H1 (cell line): Measurements from ENCODE around the gene ASAP3. TPM values are rescaled to one million over a fixed set of nuclear protein-coding genes. Genes with fewer than 3 reads are reported as not detected.

Source experiments
- RNF2 ChIP-seq: fragments of 200-900, 300-1000 bp; sonication (generic); IDR thresholded peaks from 2 replicates; pipeline ENCODE4 v1.7.1; 2016; ENCODE audit warnings: borderline replicate concordance, low read depth, mild to moderate bottlenecking, antibody characterized with exemption, low read length; ENCODE audit not compliant: poor library complexity, severe bottlenecking; ENCODE audit errors: missing control alignments
- SIX5 ChIP-seq: IDR thresholded peaks from 2 replicates; pipeline ENCODE4 v1.6.1; 2011; ENCODE audit warnings: mild to moderate bottlenecking, low read depth, low read length
- TCF12 ChIP-seq: IDR thresholded peaks from 2 replicates; pipeline ENCODE4 v1.6.1; 2011; ENCODE audit warnings: low read depth, mild to moderate bottlenecking, low read length
- polyA plus RNA-seq, 7 experiments: library from polyadenylated mRNA; depleted of rRNA in 3 of 7; stranded (reverse) in 5 of 7; unstranded in 2 of 7; fragments of >200 nt in 5 of 7; fragments of 200-250 nt in 2 of 7; gene quantifications; 1 replicate in 5 of 7; 2 replicates in 1 of 7; 4 replicates in 1 of 7; pipeline versions ENCODE4 v1.2.1 to v1.2.3, GENCODE V29; 2011 to 2013; ENCODE audit warnings: missing spikeins in 2 of 7, mixed read lengths in 2 of 7
- total RNA-seq: library from RNA; stranded (reverse); fragmentation: NEBNext Ultra II Directional; extraction: Animal tissue kit (Norgen Biotek cat#: 25700); gene quantifications from 2 replicates; pipeline ENCODE4 v1.2.1, GENCODE V29; 2021
- TF ChIP-seq, protein P1 (sequence below): fragments of 300-600 bp; sonication (generic); IDR thresholded peaks from 2 replicates; pipeline ENCODE4 v1.7.1; 2012; ENCODE audit warnings: low read length, moderate library complexity, mild to moderate bottlenecking, inconsistent platforms; ENCODE audit not compliant: insufficient replicate concordance

The ASAP3 gene
- total and polyA plus RNA-seq, 2 of the 8 experiments (the other 6 are each of a cell fraction or from before 2014, with no cell fraction given), result 53.1 to 58.0 TPM

DNA sequence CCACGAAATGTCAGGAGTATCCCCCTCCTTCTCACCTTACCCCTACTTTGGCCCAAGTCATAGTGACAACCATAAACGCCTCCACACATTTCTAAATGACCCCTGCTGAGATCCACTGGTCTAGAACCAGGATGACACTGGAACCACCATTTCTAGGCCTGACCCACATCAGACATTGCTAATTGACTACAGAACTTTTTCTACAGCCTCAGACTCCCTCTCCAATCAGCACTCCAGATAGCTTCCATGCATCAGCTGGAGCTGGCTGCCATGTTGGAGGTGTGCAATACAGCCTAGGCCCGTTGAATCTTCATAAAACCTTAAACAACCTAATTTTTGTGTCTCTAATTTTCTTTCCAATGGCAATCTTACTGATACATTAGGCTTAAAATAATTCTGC is 78.0 kb downstream of the ASAP3 start (continued):
- TF ChIP-seq, protein P1, sequence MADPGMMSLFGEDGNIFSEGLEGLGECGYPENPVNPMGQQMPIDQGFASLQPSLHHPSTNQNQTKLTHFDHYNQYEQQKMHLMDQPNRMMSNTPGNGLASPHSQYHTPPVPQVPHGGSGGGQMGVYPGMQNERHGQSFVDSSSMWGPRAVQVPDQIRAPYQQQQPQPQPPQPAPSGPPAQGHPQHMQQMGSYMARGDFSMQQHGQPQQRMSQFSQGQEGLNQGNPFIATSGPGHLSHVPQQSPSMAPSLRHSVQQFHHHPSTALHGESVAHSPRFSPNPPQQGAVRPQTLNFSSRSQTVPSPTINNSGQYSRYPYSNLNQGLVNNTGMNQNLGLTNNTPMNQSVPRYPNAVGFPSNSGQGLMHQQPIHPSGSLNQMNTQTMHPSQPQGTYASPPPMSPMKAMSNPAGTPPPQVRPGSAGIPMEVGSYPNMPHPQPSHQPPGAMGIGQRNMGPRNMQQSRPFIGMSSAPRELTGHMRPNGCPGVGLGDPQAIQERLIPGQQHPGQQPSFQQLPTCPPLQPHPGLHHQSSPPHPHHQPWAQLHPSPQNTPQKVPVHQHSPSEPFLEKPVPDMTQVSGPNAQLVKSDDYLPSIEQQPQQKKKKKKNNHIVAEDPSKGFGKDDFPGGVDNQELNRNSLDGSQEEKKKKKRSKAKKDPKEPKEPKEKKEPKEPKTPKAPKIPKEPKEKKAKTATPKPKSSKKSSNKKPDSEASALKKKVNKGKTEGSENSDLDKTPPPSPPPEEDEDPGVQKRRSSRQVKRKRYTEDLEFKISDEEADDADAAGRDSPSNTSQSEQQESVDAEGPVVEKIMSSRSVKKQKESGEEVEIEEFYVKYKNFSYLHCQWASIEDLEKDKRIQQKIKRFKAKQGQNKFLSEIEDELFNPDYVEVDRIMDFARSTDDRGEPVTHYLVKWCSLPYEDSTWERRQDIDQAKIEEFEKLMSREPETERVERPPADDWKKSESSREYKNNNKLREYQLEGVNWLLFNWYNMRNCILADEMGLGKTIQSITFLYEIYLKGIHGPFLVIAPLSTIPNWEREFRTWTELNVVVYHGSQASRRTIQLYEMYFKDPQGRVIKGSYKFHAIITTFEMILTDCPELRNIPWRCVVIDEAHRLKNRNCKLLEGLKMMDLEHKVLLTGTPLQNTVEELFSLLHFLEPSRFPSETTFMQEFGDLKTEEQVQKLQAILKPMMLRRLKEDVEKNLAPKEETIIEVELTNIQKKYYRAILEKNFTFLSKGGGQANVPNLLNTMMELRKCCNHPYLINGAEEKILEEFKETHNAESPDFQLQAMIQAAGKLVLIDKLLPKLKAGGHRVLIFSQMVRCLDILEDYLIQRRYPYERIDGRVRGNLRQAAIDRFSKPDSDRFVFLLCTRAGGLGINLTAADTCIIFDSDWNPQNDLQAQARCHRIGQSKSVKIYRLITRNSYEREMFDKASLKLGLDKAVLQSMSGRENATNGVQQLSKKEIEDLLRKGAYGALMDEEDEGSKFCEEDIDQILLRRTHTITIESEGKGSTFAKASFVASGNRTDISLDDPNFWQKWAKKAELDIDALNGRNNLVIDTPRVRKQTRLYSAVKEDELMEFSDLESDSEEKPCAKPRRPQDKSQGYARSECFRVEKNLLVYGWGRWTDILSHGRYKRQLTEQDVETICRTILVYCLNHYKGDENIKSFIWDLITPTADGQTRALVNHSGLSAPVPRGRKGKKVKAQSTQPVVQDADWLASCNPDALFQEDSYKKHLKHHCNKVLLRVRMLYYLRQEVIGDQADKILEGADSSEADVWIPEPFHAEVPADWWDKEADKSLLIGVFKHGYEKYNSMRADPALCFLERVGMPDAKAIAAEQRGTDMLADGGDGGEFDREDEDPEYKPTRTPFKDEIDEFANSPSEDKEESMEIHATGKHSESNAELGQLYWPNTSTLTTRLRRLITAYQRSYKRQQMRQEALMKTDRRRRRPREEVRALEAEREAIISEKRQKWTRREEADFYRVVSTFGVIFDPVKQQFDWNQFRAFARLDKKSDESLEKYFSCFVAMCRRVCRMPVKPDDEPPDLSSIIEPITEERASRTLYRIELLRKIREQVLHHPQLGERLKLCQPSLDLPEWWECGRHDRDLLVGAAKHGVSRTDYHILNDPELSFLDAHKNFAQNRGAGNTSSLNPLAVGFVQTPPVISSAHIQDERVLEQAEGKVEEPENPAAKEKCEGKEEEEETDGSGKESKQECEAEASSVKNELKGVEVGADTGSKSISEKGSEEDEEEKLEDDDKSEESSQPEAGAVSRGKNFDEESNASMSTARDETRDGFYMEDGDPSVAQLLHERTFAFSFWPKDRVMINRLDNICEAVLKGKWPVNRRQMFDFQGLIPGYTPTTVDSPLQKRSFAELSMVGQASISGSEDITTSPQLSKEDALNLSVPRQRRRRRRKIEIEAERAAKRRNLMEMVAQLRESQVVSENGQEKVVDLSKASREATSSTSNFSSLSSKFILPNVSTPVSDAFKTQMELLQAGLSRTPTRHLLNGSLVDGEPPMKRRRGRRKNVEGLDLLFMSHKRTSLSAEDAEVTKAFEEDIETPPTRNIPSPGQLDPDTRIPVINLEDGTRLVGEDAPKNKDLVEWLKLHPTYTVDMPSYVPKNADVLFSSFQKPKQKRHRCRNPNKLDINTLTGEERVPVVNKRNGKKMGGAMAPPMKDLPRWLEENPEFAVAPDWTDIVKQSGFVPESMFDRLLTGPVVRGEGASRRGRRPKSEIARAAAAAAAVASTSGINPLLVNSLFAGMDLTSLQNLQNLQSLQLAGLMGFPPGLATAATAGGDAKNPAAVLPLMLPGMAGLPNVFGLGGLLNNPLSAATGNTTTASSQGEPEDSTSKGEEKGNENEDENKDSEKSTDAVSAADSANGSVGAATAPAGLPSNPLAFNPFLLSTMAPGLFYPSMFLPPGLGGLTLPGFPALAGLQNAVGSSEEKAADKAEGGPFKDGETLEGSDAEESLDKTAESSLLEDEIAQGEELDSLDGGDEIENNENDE, result no peak
- no peak for TF ChIP-seq TCF12
- TF ChIP-seq RNF2, result no peak
- TF ChIP-seq SIX5, result no peak
- TF ChIP-seq, all 59 proteins: peak for 0
